ENCODE results near the gene SNX9.

SNX9 gene

DNA sequence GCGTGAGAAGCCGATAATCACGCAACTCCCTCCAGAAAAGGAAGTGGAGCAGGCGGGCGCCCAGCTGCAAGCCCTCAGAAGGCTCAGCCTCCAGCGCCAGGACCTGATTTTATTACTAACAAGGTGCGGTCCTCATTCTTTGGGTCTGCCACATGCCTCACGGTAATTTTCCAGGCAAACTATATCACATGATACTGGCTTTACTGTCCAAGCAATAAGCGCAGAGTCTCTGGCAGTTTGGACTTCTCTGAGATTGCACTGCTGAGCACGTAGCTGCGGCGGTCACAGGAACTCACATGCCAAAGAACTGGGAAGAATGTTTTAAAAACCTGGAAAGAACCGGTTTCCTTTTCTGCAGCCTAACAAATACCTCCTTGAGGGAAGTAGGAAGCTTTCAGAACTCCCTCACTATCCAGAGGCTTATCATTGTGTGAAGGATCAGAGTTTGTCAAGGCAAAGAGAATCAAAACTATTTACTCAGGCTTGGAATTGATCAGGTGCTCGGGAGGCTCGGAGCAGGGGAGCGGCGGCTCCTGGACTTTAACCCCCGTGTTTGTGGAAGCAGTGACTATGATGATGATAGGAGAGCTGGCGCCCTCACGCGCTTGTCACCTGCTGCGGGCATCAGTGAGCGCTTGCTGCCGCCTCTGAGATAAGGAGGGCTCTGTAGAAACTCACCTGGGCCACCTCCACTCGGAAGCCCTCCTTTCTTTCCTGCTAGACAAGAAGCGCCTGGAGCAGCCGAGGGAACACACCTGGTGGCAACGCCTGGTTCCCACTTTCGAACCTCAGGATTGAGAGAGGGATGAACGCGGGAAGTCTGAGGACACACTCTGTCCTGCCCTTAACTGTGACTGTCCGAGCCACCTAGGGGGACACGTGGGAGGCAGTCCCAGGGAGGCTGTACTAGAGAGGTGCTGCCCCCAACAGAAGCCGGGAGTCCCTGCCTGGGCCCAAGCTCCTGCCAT, 131.4 kb downstream of the SNX9 start:
- peak; percentile 65 for DNase-seq (ENCODE audit: low read depth)
- TF ChIP-seq, protein P1, sequence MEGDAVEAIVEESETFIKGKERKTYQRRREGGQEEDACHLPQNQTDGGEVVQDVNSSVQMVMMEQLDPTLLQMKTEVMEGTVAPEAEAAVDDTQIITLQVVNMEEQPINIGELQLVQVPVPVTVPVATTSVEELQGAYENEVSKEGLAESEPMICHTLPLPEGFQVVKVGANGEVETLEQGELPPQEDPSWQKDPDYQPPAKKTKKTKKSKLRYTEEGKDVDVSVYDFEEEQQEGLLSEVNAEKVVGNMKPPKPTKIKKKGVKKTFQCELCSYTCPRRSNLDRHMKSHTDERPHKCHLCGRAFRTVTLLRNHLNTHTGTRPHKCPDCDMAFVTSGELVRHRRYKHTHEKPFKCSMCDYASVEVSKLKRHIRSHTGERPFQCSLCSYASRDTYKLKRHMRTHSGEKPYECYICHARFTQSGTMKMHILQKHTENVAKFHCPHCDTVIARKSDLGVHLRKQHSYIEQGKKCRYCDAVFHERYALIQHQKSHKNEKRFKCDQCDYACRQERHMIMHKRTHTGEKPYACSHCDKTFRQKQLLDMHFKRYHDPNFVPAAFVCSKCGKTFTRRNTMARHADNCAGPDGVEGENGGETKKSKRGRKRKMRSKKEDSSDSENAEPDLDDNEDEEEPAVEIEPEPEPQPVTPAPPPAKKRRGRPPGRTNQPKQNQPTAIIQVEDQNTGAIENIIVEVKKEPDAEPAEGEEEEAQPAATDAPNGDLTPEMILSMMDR (IDR thresholded peaks at IDR 0.05; ENCODE audit: low read length, missing control alignments), result no peak
- H3K4me3 ChIP-seq (replicated peaks; ENCODE audit: low read depth, low read length), result peak overlapping the region; percentile 21

DNA sequence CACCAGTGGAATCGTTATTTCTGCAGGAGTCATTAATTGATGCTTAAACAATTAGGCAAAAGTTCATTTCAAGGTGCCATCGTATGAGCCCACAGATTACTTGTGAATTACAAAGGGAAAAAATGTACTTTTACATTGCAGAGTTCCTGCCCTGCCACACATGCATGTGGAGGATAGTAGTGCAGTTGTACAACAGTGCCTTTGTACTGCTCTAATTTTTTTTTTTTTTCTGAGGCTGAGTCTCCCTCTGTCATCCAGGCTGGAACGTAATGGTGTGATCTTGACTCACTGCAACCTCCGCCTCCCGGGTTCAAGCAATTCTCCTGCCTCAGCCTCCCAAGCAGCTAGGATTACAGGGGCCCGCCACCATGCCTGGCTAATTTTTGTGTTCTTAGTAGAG, 132.6 kb downstream of the SNX9 start:
- TF ChIP-seq, protein P1 (IDR thresholded peaks at IDR 0.05; ENCODE audit: low read length, missing control alignments), result no peak
- DNase-seq (ENCODE audit: low read depth), result no peak
- H3K4me3 ChIP-seq (replicated peaks; ENCODE audit: low read depth, low read length), result no peak overlapping the region

DNA sequence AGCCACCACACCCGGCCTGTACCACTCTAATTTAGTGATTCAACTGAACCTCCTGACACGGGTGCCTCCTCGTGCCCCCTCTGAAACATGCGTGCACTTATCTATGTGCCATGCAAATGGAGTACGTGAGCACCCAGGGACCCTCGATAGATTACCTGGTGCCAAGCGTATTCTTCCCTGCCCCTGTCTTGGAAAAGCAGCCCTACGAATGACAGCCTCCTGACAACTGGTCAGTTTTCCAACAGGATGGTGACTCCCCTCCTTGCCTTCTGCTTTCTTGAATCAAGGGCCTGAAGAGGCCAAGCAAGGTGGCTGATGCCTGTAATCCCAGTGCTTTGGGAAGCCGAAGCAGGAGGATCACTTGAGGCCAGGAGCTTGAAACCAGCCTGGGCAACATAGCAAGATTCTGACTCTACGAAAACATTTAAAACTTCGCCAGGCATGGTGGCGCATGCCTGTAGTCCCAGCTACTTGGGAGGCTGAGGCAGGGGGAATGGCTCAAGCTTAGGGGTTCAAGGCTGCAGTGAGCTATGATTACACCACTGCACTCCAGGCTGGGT, 133.2 kb downstream of the SNX9 start:
- no peak overlapping the region for H3K4me3 ChIP-seq (replicated peaks; ENCODE audit: low read depth, low read length)
- DNase-seq (ENCODE audit: low read depth), result no peak
- TF ChIP-seq, protein P1 (IDR thresholded peaks at IDR 0.05; ENCODE audit: low read length, missing control alignments), result no peak

DNA sequence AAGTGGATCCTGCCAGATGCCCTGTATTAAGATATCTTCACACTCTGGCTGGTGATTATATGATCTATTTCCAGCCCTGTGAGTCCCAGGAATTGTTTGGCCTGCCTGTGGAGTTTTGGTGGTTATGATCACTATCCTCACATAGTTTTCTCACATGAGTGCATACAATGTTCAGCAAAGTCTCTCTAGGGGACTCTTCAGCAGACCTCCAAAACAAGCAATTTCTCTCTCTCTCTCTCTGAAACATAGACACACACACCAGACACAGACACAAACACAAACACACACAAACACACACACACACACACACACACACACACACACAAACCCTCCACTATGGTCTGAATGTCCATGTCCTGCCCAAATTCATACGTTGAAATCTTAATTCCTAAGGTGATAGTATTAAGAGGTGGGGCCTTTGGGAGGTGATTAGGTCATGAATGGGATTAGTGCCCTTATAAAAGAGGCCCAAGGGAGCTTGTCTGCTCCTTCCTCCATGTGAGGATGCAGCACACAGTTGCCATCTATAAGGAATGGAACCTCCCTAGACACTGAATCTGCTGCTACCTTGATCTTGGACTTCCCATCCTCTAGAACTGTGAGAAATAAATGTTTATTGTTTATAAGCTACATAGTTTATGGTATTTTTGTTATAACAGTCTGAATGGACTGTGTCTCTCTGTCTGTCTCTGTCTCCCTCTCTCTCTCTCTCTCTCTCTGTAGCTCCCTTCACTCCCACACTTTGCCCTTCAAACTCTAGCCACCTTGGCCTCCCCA, 136.6 kb downstream of the SNX9 start:
- H3K4me3 ChIP-seq (replicated peaks; ENCODE audit: low read depth, low read length), result no peak overlapping the region
- DNase-seq (ENCODE audit: low read depth), result no peak
- TF ChIP-seq, protein P1 (IDR thresholded peaks at IDR 0.05; ENCODE audit: low read length, missing control alignments), result no peak

DNA sequence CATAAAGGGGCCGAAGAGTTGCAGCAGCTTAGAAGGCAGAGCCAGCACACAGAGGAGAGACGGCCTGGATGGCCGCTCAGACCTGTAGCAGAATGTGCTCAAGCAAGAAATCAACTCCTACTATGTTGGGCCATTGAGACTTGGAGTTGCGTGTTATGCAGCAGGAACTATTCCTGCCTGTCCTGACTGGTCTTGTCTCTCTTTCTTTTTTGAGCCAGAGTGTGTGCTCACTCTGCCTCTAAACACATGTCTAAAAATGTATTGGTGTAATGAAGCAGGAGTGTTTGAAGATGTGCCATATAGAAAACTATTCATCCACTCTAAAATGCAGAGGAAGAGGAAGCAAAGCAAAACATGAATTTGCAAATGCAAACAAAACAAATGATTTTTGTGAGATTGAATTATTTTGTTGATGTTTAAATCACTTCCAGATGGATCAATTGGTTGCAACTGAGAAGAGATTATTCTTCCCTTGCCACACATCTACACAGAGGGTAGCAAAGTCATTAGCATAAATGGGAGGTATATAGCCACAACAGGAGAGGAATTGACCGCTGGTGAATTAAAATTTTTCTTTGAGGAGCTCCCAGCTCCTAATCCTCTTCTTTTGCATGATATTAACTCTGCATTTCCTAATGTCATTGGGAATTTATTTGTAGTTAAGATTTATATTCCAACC, 138.2 kb downstream of the SNX9 start:
- no peak overlapping the region for H3K4me3 ChIP-seq (replicated peaks; ENCODE audit: low read depth, low read length)
- DNase-seq (ENCODE audit: low read depth), result no peak
- TF ChIP-seq, protein P1 (IDR thresholded peaks at IDR 0.05; ENCODE audit: low read length, missing control alignments), result no peak

DNA sequence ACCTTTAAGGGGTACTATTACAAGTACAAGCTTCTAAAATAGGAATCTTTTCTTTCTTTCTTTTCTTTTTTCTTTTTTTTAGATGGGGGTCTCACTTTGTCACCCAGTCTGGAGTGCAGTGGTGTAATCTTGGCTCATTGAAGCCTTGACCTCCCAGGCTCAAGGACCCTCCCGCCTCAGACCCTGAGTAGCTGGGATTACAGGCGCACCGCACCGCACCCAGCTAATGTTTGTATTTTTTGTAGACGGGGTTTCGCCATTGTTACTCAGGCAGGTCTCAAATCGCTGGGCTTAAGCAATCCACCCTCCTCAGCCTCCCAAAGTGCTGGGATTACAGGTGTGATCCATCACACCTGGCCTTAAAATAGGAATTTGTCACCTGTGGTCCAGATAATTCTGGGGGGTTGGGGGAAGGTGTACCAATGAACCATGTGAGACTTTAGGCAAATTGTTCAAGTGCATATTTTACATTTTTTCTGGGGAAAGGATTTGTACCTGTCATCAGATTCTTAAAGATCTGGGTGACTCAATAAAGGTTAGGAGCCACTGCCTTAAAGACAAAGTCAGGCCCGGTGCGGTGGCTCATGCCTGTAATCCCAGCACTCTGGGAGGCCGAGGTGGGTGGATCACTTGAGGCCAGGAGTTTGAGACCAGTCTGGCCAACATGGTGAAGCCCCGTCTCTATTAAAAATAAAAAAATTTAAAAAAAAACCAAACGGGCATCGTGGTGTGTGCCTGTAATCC, 139.0 kb downstream of the SNX9 start:
- DNase-seq (ENCODE audit: low read depth), result no peak
- TF ChIP-seq, protein P1 (IDR thresholded peaks at IDR 0.05; ENCODE audit: low read length, missing control alignments), result no peak
- H3K4me3 ChIP-seq (replicated peaks; ENCODE audit: low read depth, low read length), result no peak overlapping the region
